Amniotic epithelial cell (primary cell): ENCODE results near the gene STEEP1.
A peak's percentile ranks its signal among the peaks of the same experiment; 100 is the strongest.
"Not testable (repeated sequence)": the region's sequence is repeated elsewhere in the genome, so short reads cannot be mapped to it uniquely, and the experiment has no call there.

Experiments used
- DNase-seq: peaks from one replicate; pipeline ENCODE4 v3.0.0-alpha.2; 2010; ENCODE audit warnings: low read depth

Gene STEEP1

GRCh38 chrX:119529345-119530276, 35.6 kb downstream of the STEEP1 start:
- no peak for DNase-seq

DNA sequence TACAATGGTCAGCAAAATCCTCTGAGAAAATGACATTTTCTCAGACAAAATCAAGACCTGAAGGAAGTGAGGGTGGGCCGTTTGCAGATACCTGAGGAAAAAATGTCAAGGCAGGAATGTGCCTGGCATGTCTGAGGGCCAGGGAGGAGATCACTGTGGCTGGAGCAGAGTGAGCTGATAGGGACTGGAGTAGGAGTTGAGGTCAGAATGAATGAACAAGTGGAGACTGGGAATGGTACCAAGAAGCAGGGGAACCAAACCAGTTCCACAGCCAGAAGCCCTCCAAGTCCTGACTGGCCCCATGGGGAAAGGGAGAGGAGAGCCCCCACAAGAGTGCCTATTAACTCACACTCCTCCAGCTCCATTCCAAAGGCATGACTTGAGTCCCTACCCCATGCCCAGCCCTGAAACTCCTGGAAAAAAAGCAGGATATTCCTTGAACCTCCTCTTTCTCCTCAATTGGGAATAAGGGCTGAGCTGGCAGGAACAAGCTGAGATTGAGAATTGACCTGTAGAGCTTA, 41.5 kb downstream of the STEEP1 start:
- DNase-seq, result no peak

DNA sequence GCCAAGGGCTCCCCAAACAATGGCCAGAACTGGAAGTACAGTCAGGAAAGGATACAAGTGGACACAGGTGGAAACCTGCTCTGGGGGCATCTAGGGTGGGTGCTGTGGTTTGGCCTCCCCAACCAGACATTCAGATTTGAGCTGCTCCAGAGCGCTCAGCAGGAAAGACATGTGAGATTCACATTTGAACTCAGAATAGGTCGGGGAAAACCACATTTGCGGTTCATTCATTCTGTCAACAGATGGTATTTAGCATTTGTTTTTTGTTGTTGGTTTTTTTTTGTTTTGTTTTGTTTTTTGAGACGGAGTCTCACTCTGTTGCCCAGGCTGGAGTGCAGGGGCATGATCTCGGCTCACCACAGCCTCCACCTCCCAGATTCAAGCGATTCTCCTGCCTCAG, 44.0 kb downstream of the STEEP1 start:
- DNase-seq, result no peak

DNA sequence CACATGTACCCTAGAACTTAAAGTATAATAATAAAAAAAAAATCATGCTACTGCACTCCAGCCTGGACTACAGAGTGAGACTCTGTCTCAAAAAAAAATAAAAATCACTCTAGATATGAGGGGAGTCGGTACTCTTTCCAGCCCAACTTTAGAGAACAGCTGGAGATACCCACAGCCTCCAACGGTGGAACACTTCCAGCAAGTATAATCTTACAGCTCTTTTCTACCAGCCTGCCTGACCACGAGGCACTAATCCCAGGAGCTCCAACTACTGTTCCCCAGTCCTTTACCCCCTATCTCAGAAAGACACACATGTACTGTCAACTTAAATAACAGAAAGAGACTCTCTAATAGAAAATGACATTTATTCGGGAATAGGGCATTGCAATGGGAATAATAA, 46.8 kb downstream of the STEEP1 start:
- no peak for DNase-seq

- DNase-seq, result peak; percentile 57
Observed at GRCh38 chrX:119516157-119516702, 49.0 kb downstream of the STEEP1 start.

DNA sequence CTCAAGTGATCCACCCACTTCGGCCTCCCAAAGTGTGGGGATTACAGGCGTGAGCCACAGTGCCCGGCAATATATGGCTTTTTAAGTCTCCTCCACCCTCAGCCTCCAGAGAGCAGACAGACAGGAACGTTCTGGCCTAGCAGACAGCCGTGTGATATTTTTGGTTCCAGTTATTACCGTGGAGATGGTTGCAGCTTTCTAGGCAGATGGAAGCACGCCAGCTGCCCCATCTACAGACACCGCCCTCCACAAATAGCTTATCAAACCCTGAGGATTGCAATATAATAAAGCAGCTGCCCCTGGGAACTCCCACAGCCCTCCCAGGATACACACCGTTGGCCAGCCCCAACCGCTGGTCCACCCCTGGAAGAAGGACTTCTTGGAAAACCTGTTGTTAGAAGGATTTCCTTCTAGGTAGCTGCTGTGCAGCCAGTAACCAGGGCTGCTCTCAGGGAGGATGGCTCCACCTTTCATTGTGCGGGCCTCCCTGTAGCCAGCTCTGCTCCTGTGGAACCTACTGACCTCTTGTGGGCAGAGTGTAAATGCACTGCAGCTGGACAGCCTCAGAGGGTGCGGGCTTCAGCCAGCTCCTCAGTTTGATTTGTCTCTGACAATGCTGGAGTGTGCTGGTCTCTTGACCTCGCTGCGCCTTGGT, 52.9 kb downstream of the STEEP1 start:
- peak; percentile 64 for DNase-seq

- DNase-seq, result no peak
Observed at GRCh38 chrX:119507206-119507605, 58.0 kb downstream of the STEEP1 start.

DNA sequence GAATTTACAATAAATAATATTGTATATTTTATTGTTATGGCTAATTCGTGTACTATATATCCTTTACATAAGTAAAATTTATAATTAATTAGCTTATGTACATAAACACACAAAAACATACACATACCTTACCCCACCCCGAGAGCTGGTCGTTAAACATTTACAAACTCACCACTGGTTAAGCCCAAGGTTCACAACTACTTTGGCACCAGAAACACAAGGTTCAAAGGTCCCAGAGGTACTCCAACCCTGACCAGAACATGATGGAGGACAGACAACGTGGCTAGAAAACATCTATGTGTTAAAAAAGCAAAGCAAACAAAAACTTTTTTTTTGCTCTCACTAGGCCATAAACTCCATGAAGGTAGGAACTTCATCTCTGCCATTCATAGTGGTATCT, 59.3 kb downstream of the STEEP1 start:
- no peak for DNase-seq

GRCh38 chrX:119505145-119505544, 60.1 kb downstream of the STEEP1 start:
- DNase-seq, result not testable (repeated sequence)

DNA sequence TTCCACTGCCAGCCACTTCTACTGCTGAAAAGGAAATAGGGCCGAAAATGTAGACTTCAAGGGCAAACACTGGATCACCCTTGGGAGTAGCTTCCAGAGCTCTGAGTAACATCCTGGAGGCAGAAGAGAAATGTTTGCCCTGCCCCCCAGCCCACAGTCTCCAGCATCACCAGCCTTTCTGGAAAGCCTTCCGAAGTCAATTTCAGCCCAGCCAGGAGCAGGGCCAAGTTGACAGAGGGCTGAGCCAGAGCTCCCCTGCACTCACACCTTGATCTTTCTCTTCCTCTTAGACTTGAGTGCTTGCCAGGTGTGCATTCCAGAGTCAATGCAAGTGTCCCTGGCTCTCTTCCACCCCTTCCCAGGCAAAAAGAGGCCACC, 61.7 kb downstream of the STEEP1 start:
- DNase-seq, result peak; percentile 70

DNA sequence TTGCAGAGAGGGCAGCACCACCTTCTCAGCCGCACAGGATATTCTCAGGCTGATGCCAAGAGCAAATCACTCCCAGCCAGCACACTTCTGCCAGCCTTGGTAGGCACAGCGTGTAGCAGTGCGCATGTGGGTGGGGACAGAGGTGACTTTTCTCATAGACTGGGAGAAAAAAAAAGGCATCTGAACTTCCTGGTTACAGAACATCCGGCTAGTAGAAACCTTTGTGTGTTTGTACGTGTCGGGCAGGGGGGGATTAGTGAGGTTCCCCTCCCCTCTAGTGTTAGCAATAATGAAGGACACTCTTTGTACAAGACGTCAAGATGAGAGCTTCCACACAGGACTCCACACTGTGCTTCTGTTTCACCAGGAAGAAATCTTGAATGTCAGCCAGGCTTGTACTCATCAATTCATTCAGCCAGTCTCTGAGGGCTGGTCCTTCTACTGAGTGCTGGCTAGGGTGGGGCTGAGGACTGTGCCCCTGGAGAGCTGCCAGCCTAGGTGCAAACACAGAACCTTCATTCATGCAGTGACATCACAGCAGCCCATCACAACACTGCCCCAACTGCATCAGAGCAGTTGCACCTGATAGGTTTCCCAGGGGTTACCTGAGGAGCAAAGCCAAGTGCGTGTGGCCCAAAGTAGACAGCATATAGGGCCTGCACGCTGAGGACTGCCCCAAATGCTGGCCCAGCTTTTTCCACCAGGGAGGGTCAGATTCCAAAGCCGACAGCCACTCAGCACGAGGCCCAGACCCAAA, 62.3 kb downstream of the STEEP1 start:
- DNase-seq, result peak; percentile 6

- no peak for DNase-seq
Observed at GRCh38 chrX:119501511-119502148, 63.6 kb downstream of the STEEP1 start.

GRCh38 chrX:119500061-119500800, 65.0 kb downstream of the STEEP1 start:
- DNase-seq, result no peak

GRCh38 chrX:119497185-119497584, 68.0 kb downstream of the STEEP1 start:
- no peak for DNase-seq

DNA sequence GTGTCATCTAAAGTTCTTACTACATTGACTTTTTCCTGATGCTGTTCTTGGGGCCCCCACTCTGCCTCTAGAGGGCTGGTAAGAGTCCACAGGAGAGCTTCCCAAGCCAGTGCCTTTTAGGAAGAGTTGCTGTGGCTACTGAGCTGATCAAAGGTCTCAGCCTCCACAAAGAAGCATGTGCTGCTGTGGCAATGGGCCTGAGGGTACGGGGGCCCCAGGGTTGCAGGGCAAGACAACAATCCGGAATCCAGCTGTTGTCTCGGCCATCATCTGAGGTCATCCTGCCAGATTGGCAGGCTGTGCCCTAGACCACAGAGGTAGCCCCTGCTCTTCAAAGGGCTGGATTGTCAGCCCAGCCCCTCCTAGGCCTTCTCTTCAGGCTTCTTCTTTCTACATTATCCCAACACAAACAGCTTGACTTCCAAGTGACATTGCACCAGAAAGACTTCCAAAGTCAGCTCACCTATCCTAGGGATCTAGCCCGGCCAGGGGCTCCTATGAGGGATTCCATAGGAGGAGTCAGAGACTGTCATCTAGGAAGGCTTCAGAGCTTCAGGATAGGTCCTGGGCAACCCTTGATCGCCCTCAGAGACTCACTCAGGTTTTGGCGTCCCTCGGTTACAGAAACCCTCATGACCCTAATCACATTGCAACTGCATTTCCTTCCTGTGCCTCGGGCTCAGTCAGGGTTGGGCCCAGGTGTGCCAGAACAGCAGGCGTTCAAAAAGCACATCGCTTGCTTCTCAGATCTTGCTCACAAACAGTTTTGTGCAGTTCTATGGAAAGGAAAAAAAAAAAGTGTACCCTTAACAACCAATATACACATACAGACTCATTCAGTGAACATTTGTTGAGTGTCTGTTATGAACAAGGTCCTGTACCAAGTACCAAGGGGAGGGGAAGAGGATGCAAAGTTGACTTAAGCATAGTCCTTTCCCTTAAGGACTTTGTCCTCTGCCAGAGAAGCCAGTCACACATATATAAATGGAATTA, 69.2 kb downstream of the STEEP1 start:
- no peak for DNase-seq

DNA sequence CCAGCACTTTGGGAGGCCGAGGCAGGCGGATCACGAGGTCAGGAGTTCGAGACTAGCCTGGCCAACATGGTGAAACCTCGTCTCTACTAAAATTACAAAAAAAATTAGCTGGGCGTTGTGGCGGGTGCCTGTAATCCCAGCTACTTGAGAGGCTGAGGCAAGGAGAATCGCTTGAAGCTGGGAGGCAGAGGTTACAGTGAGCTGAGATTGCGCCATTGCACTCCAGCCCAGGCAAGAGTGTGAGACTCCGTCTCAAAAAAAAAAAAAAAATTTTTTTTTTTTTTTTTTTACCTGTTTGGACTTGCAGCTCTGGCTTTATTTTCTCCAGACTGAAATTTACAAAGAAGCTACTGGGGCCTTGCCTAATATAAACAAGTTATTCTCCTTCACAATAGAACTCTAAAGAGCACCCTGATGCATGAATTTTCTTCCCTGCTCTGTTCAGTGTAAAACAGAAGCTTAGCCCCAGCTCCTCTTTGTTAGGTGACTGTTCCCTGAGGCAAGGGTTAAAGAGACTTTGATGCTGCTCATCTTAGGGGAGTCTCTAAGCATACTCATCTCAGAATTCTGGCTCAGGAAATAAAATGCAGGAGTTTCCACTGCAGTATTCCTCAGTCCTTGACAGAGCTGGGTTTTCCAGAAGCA, 71.2 kb downstream of the STEEP1 start:
- DNase-seq, result not testable (repeated sequence)

DNA sequence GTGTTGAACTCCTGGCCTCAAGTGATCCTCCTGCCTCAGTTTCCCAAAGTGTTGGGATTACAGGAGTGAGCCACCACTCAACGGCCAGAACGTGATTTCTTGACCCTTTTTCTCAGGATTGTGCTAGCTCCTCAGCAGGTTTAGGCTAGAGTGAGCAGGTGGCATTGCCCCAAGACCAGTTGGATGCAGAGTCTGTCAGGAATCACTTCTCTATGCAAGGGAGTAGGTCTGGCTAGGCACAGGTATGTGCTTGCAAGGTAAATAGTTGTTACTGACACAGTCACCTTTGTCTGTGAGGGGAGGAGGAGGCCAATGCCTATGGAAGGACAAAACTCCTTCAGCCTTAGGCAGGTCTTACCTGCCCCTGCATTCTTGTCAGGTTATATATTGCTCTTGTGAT, 72.7 kb downstream of the STEEP1 start:
- DNase-seq, result no peak

DNA sequence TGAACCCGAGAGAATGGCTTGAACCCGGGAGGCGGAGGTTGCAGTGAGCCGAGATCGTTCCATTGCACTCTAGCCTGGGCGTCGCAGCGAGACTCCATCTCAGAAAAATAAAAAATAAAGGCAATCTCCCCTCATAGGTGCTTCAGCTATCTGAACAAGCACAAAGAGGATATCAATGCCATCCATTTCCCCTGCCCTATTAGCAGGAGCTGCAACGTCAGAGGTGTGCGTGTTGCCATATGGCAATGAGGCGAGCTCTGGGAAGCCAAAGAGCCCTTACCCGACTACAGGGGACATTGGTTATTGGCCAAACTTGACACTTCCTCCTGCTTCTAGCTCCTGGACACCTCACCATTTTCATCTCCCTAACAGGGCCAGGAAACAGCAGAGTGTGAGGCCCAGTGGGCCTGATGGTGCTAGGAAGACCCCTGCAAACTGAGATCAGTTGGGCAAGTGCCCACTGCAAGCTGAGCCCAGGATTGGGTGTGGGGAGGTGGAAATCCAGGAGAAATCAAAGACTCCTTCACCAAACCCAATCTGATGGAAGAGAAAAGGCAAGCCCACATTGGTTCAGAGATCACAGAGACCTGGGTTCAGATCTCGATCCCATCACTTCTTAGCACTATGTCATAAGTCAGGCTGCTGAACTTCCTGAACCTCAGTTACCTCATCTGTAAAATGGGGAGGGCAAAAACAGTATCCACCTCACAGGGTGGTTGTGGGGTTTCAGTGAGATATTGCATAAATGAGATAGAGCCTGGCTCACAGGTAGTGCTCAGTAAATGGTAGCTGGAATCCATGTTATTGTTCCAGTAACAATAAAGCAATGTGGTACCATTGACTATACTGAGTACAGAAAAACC, 75.8 kb downstream of the STEEP1 start:
- no peak for DNase-seq
